Endothelial cell of umbilical vein (primary cell): ENCODE results near the gene NPFFR1.

ENCODE experiments used
- CTCF ChIP-seq, 2 donors: IDR thresholded peaks; 1 replicate in 1 of 2; 2 replicates in 1 of 2; pipeline ENCODE4 v1.5.1; 2011; ENCODE audit warnings: low read length in 2 of 2, mild to moderate bottlenecking in 2 of 2, moderate library complexity in 2 of 2, control low read depth in 1 of 2, inconsistent platforms in 1 of 2, low read depth in 1 of 2; ENCODE audit not compliant: insufficient read depth in 1 of 2; ENCODE audit errors: extremely low read depth in 1 of 2
- FOS ChIP-seq: IDR thresholded peaks from 2 replicates; pipeline ENCODE4 v1.6.1; 2011; ENCODE audit warnings: mild to moderate bottlenecking, low read length, moderate library complexity, borderline replicate concordance; ENCODE audit not compliant: insufficient read depth
- MAX ChIP-seq: IDR thresholded peaks from 2 replicates; pipeline ENCODE4 v1.6.1; 2011; ENCODE audit not compliant: insufficient read depth, insufficient read length
- POLR2A ChIP-seq: IDR thresholded peaks from 2 replicates; pipeline ENCODE4 v1.6.1; 2012; ENCODE audit warnings: low read depth, mild to moderate bottlenecking, control low read depth, low read length

GRCh38 chr10:70295321-70295720 is 11.5 kb upstream of the NPFFR1 start:
- TF ChIP-seq CTCF (IDR thresholded peaks at IDR 0.05; ENCODE audit: extremely low read depth in 1 of 2, insufficient read depth in 1 of 2, low read depth in 1 of 2, low read length in 2 of 2) (no peak), MAX (no peak), POLR2A (no peak), FOS (no peak)
